ENCODE data around the gene CLEC6A. TPM values are rescaled to one million over a fixed set of nuclear protein-coding genes. Genes with fewer than 3 reads are reported as not detected.

CLEC6A gene
- total and polyA plus RNA-seq, 4 donors: not detected

GRCh38 chr12:8483079-8483478 is 27.3 kb downstream of the CLEC6A start:
- Histone ChIP-seq H3K27ac (ENCODE audit: low read depth in 1 of 2, low read length in 2 of 2) (no peak overlapping the region), H3K36me3 (ENCODE audit: control insufficient read depth in 4 of 4, insufficient read depth in 3 of 4, low read depth in 1 of 4, low read length in 3 of 4) (no peaks in the 10 kb centered on the region), H3K4me1 (ENCODE audit: control insufficient read depth in 4 of 4, insufficient read depth in 4 of 4, low read length in 3 of 4) (no peaks in the 10 kb centered on the region), H3K9me3 (ENCODE audit: control insufficient read depth in 4 of 4, low read length in 3 of 4) (peaks cover 0 to 3% (median under 1%) of the 10 kb centered on the region in 4 donors), H3K4me3 (ENCODE audit: low read depth in 1 of 3, low read length in 3 of 3) (no peak overlapping the region), H3K27me3 (ENCODE audit: control insufficient read depth in 4 of 4, insufficient read depth in 4 of 4, low read length in 3 of 4) (no peaks in the 10 kb centered on the region), H3K9ac (ENCODE audit: low read depth in 1 of 2, low read length in 2 of 2) (no peak overlapping the region)
- TF ChIP-seq MAX (IDR thresholded peaks at IDR 0.05) (no peak), HNF4G (IDR thresholded peaks at IDR 0.05) (no peak), CTCF (IDR thresholded peaks at IDR 0.05; ENCODE audit: low read depth, low read length, missing input control) (no peak), YY1 (IDR thresholded peaks at IDR 0.05) (no peak)
- DNase-seq (ENCODE audit: low spot score): no peak

GRCh38 chr12:8491646-8492530 is 36.1 kb downstream of the CLEC6A start:
- Histone ChIP-seq H3K4me1 (ENCODE audit: control insufficient read depth in 4 of 4, insufficient read depth in 4 of 4, low read length in 3 of 4) (no peaks in the 10 kb centered on the region), H3K27ac (ENCODE audit: low read depth in 1 of 2, low read length in 2 of 2) (no peak overlapping the region), H3K27me3 (ENCODE audit: control insufficient read depth in 4 of 4, insufficient read depth in 4 of 4, low read length in 3 of 4) (peaks cover 0 to 2% (median 0%) of the 10 kb centered on the region in 4 donors), H3K36me3 (ENCODE audit: control insufficient read depth in 4 of 4, insufficient read depth in 3 of 4, low read depth in 1 of 4, low read length in 3 of 4) (no peaks in the 10 kb centered on the region), H3K9ac (ENCODE audit: low read depth in 1 of 2, low read length in 2 of 2) (no peak overlapping the region), H3K9me3 (ENCODE audit: control insufficient read depth in 4 of 4, low read length in 3 of 4) (peaks cover 0 to 4% (median 1%) of the 10 kb centered on the region in 4 donors), H3K4me3 (ENCODE audit: low read depth in 1 of 3, low read length in 3 of 3) (no peak overlapping the region)
- WGBS: 74% methylated on average over 5 of the region's 5 CpGs
- TF ChIP-seq REST (IDR thresholded peaks at IDR 0.05) (no peak), HNF4G (IDR thresholded peaks at IDR 0.05) (no peak), MAX (IDR thresholded peaks at IDR 0.05) (no peak), SP1 (IDR thresholded peaks at IDR 0.05) (no peak), FOXA2 (IDR thresholded peaks at IDR 0.05) (no peak), EGR1 (IDR thresholded peaks at IDR 0.05; ENCODE audit: low read depth in 2 of 2) (no peak), RXRA (IDR thresholded peaks at IDR 0.05) (no peak), ATF3 (IDR thresholded peaks at IDR 0.05) (no peak)
- no peak for DNase-seq (ENCODE audit: low spot score)
